Measurements from ENCODE around the gene FAM9C. TPM values are rescaled to one million over a fixed set of nuclear protein-coding genes. Genes with fewer than 3 reads are reported as not detected.

Gene FAM9C
- total RNA-seq, 4 donors from 2014 or later: not detected

GRCh38 chrX:13076176-13076961, 31.9 kb upstream of the FAM9C start:
- ATAC-seq (ENCODE audit: low FRiP score) (no peak), DNase-seq (ENCODE audit: low spot score) (no peak)
- TF ChIP-seq, protein P1, sequence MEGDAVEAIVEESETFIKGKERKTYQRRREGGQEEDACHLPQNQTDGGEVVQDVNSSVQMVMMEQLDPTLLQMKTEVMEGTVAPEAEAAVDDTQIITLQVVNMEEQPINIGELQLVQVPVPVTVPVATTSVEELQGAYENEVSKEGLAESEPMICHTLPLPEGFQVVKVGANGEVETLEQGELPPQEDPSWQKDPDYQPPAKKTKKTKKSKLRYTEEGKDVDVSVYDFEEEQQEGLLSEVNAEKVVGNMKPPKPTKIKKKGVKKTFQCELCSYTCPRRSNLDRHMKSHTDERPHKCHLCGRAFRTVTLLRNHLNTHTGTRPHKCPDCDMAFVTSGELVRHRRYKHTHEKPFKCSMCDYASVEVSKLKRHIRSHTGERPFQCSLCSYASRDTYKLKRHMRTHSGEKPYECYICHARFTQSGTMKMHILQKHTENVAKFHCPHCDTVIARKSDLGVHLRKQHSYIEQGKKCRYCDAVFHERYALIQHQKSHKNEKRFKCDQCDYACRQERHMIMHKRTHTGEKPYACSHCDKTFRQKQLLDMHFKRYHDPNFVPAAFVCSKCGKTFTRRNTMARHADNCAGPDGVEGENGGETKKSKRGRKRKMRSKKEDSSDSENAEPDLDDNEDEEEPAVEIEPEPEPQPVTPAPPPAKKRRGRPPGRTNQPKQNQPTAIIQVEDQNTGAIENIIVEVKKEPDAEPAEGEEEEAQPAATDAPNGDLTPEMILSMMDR (IDR thresholded peaks at IDR 0.05): no peak

GRCh38 chrX:13074297-13075262, 30.2 kb upstream of the FAM9C start:
- DNase-seq (ENCODE audit: low spot score) (no peak), ATAC-seq (ENCODE audit: low FRiP score) (no peak)
- TF ChIP-seq, protein P1 (IDR thresholded peaks at IDR 0.05): no peak

DNA sequence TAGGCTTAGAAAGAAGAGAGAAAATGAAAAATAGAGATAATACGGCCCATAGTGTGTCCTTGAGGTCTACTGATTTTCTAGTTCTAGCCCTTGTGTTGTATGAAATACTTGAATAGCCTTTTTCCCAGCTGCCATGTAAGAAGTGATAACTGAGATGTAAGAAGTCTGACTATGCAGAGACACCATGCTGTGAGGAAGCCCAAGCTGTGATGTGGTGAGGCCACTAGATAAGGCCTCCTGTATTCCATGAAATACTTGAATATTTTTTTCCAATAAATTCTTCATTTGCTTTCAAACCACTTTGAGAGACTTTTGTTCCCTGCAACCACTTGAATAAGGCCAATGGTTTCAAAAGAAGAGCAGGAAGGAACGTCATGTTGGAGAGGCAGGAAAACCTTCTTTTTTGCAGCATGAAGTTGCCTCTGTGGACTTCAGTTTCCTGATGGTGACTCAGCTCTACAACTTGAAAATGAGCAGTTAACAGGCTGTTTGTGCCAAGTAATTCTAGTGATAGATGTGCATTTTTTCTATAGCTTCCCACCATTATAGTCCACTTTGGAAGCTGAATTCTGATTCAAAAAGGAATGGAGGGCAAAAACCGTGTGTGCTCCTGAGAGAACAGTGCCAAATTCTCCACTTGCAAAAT, 25.5 kb upstream of the FAM9C start:
- DNase-seq (ENCODE audit: low spot score): no peak
- ATAC-seq (ENCODE audit: low FRiP score): no peak
- TF ChIP-seq, protein P1 (IDR thresholded peaks at IDR 0.05): no peak

DNA sequence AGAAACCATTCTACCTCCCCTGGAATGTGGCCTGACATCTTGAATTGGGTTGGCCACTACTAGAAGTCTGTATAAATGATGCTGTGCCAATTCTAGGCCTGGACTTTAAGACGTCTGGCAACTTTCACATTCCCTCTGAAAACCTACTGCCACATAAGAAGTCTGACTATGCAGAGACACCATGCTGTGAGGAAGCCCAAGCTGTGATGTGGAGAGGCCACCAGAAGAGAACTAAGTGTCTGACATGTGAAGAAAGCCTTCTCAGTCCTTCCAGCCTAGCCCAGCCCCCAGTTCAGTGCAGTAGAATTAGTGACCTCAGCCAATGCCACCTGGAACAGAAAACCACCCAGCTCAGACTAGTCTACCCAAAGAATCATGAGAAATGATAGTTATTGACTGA, 24.2 kb upstream of the FAM9C start:
- TF ChIP-seq, protein P1 (IDR thresholded peaks at IDR 0.05): no peak
- no peak for DNase-seq (ENCODE audit: low spot score)
- no peak for ATAC-seq (ENCODE audit: low FRiP score)

GRCh38 chrX:13067773-13068172, 23.4 kb upstream of the FAM9C start:
- ATAC-seq (ENCODE audit: low FRiP score) (no peak), DNase-seq (ENCODE audit: low spot score) (no peak)
- TF ChIP-seq, protein P1 (IDR thresholded peaks at IDR 0.05): no peak

DNA sequence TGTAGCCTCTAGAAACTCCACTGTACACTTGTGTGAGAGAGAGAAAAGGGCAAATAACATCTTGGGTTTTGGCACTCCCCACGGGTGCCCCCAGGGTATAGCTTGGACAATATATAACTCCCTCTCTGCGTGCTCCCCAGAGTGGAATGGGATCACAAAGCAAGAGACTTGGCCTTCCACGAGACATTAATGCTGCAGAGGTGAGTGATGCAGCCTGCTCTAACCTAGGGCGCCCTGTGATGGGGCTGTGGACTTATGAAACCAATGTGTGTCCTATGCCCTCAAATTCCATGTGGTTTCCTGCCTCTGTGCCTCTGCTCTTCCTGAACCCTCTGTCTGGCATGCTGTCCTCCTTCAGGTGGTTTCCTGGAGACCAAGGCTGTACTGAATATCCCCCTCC, 22.0 kb upstream of the FAM9C start:
- ATAC-seq (ENCODE audit: low FRiP score): no peak
- DNase-seq (ENCODE audit: low spot score): no peak
- TF ChIP-seq, protein P1 (IDR thresholded peaks at IDR 0.05): no peak
